Measurements from ENCODE around the gene KRTAP4-12.
"Not testable (repeated sequence)": the region's sequence is repeated elsewhere in the genome, so short reads cannot be mapped to it uniquely, and the experiment has no call there.

KRTAP4-12 gene

DNA sequence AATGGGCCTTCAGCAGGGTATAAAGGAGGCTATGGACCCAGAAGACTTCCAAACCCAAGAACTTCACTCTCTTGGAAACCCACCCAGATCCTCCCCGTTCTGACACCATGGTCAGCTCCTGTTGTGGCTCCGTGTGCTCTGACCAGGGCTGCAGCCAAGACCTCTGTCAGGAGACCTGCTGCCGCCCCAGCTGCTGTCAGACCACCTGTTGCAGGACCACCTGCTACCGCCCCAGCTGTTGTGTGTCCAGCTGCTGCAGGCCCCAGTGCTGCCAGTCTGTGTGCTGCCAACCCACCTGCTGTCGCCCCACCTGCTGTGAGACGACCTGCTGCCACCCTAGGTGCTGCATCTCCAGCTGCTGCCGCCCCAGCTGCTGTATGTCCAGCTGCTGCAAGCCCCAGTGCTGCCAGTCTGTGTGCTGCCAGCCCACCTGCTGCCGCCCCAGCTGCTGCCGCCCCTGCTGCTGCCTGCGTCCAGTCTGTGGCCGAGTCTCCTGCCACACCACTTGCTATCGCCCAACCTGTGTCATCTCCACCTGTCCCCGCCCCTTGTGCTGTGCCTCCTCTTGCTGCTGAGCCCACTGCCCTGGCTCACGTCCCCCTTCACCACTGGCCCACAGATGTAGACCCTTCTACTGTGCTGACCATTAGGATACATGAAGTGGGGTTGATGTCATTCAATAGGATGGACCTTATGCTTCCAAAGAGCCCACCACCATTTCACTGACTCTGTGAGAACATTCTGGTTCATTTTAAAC, 39.7 kb downstream of the KRTAP4-12 start, which contains the start of gene KRTAP4-7:
TSS of gene KRTAP4-7 (plus strand) at position 51 of the 757 bp plus-strand sequence. CDS start at position 108, 57 bp downstream.
- DNase-seq: not testable (repeated sequence)

DNA sequence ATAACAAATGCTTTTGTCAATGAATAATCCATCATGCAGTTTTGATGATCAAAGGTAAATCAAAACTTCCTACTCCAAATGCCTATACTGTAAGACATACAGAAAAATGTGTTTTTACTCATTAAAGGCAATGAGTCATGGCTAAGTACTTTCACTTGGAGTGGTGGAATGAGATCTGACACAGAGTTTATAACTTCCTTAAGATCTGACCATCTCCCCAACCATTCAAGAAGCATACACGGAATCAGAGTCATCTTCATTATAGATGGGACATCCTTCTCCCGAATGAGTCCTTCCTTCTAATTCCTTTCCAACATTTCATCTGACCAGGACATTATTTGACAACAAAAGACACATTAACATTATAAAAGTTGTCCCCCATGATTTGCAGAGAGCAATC, 40.6 kb downstream of the KRTAP4-12 start:
- not testable (repeated sequence) for DNase-seq

DNA sequence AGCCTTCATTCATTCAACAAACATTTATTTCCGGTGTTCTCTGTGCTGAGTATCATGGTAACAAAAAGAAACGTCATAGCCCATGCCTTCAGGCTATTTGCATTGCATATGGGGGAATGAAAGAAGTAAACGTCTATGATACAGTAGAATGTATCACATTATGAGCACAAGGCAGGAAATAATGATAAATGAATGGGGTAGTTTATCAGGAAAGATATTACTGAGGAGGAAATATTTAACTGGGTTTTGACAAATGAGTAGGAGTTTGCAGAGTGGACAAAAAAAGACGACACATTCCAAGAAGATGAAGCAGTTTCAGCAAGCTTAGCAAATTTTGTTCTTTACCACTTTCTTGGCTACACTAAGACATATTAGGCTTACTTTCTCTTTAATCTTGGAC, 41.4 kb downstream of the KRTAP4-12 start:
- DNase-seq: no peak

DNA sequence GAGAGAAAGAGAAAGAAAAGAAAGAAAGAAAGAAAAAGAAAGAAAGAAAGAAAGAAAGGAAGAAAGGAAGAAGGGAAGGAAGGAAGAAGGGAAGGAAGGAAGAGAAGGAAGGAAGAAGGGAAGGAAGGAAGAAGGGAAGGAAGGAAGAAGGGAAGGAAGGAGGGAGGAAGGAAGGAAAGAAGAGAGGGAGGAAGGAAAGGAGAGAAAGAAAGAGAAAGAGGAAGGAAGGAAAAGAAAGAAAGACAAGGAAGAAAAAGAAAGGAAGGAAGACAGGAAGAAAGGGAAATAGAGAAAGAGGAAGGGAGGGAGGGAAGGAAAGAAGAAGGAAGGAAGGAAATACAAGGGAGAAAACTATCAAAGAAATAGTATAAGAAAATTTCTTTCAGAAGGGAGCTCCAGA, 47.2 kb downstream of the KRTAP4-12 start:
- no peak for DNase-seq

DNA sequence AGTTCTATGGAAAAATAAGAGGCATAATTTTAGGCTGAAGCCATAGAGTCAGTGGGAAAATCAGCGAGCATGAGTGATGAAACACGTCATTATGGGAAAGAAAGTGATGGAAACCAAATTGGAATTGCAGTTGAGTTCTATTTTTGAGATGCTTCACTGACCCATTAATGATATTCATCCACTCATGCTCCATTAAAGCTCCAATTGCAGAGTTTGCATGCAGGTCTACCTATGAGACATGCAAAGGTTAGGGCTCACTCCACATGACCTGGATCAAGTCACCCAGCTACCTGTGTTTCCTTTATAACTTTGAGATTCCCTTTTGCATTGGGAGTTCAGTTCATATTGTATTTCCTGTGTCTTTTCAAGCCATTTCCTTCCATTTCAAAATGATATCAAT, 50.3 kb downstream of the KRTAP4-12 start:
- no peak for DNase-seq

Measured in bone marrow (tissue), 2 donors.